GM12875 (cell line): ENCODE results near the gene MED15.

ENCODE experiments used
- H3K4me3 ChIP-seq: one replicate; pipeline ENCODE4 v1.5.1; 2011; ENCODE audit warnings: low read depth, low read length, control low read depth
- CTCF ChIP-seq: IDR thresholded peaks from 2 replicates; pipeline ENCODE4 v1.5.1; 2011; ENCODE audit warnings: low read depth, mild to moderate bottlenecking, control low read depth, inconsistent platforms, low read length, moderate library complexity, borderline replicate concordance; ENCODE audit not compliant: insufficient read depth

Gene MED15

GRCh38 chr22:20488946-20489345 lies 18.5 kb upstream of the MED15 start:
- TF ChIP-seq CTCF, result no peak
- no peak overlapping the region for H3K4me3 ChIP-seq

GRCh38 chr22:20490183-20490940 lies 17.0 kb upstream of the MED15 start:
- no peak for TF ChIP-seq CTCF
- H3K4me3 ChIP-seq, result no peak overlapping the region

GRCh38 chr22:20490941-20491307 lies 16.5 kb upstream of the MED15 start:
- TF ChIP-seq CTCF, result no peak
- H3K4me3 ChIP-seq, result no peak overlapping the region

GRCh38 chr22:20491346-20491745 lies 16.1 kb upstream of the MED15 start:
- no peak for TF ChIP-seq CTCF
- H3K4me3 ChIP-seq, result no peak overlapping the region

- H3K4me3 ChIP-seq, result peak within 1 kb of the TSS; percentile 77
- TF ChIP-seq CTCF, result no peak
Observed at GRCh38 chr22:20494978-20495860, 12.2 kb upstream of the MED15 start, which contains the start of gene KLHL22. Gene KLHL22, minus strand, starts transcription at chr22:20495795. Its CDS starts 6,584 bp downstream, at chr22:20489211.

DNA sequence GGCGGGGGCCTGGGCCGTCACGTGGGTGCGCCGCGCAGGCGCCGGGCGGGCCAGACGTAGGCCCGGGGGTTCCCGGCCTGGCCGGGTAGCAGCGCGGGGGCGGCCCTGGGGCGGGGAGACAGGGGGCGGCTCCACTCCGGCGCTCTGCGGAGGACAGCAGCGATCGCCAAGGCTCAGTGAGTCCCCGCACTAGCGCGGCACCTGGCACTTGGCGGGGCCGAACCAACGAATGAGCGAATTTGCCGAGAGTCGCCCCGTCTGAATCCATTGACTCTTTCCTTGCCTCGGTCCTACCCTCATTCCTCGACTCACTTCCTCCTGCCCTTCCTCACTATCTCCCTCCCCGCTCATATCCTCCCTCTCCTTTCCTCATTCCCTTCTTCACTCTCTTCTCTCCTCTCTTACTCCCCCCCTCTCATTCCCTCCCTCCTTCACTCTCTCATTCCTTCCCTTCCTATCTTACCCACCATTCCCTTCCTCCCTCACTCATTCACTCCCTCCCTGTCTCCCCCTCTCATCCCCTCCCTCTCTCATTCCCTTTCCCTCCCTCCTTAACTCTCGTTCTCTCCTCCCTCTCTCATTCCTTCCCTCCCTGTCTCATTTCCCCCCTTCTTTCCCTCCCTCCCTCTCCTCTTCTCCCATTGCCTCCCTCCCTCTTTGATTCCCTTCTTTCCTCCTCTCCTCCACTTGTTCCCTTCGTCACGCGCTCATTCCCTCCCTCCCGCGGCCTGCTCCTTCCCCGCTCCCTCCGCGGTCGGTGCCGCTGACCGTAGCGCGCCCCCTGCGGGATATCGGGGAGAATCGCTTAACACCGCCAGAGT lies 11.3 kb upstream of the MED15 start:
- peak overlapping the region; percentile 55 for H3K4me3 ChIP-seq

More for the DNA sequence above, 11.3 kb upstream of the MED15 start:
- peak; percentile 86 for TF ChIP-seq CTCF
